Kidney epithelial cell (primary cell): Measurements from ENCODE around the gene DGKG. TPM values are rescaled to one million over a fixed set of nuclear protein-coding genes. Genes with fewer than 3 reads are reported as not detected.

Source experiments
- DNase-seq: peaks from one replicate; pipeline ENCODE4 v3.0.0-alpha.2; 2010; ENCODE audit warnings: low read depth
- H3K27me3 ChIP-seq: 2 replicates; pipeline ENCODE4 v1.6.0; 2011; ENCODE audit warnings: low read length; ENCODE audit not compliant: control insufficient read depth, insufficient read depth
- H3K36me3 ChIP-seq: 2 replicates; pipeline ENCODE4 v1.5.1; 2011; ENCODE audit warnings: low read length; ENCODE audit not compliant: control insufficient read depth, insufficient read depth
- H3K4me3 ChIP-seq: 2 replicates; pipeline ENCODE4 v1.5.1; 2011; ENCODE audit warnings: low read depth, mild to moderate bottlenecking, control low read depth, low read length
- total RNA-seq: library from RNA; depleted of rRNA; stranded (reverse); fragments of >200 nt; gene quantifications from 2 replicates; pipeline ENCODE4 v1.2.3, GENCODE V29; 2015
- TF ChIP-seq, protein P1 (sequence below): IDR thresholded peaks from 2 replicates; pipeline ENCODE4 v1.5.1; 2011; ENCODE audit warnings: mild to moderate bottlenecking, moderate library complexity, low read length, control low read depth, inconsistent platforms; ENCODE audit not compliant: insufficient read depth, poor library complexity, severe bottlenecking

The DGKG gene
- total RNA-seq, 1 donor from 2014 or later = 0.04 TPM

GRCh38 chr3:186212611-186213010 lies 149.4 kb downstream of the DGKG start:
- H3K36me3 ChIP-seq = no peaks in the 10 kb centered on the region
- DNase-seq = no peak
- H3K4me3 ChIP-seq = no peak overlapping the region
- no peaks in the 10 kb centered on the region for H3K27me3 ChIP-seq
- TF ChIP-seq, protein P1, sequence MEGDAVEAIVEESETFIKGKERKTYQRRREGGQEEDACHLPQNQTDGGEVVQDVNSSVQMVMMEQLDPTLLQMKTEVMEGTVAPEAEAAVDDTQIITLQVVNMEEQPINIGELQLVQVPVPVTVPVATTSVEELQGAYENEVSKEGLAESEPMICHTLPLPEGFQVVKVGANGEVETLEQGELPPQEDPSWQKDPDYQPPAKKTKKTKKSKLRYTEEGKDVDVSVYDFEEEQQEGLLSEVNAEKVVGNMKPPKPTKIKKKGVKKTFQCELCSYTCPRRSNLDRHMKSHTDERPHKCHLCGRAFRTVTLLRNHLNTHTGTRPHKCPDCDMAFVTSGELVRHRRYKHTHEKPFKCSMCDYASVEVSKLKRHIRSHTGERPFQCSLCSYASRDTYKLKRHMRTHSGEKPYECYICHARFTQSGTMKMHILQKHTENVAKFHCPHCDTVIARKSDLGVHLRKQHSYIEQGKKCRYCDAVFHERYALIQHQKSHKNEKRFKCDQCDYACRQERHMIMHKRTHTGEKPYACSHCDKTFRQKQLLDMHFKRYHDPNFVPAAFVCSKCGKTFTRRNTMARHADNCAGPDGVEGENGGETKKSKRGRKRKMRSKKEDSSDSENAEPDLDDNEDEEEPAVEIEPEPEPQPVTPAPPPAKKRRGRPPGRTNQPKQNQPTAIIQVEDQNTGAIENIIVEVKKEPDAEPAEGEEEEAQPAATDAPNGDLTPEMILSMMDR = no peak

DNA sequence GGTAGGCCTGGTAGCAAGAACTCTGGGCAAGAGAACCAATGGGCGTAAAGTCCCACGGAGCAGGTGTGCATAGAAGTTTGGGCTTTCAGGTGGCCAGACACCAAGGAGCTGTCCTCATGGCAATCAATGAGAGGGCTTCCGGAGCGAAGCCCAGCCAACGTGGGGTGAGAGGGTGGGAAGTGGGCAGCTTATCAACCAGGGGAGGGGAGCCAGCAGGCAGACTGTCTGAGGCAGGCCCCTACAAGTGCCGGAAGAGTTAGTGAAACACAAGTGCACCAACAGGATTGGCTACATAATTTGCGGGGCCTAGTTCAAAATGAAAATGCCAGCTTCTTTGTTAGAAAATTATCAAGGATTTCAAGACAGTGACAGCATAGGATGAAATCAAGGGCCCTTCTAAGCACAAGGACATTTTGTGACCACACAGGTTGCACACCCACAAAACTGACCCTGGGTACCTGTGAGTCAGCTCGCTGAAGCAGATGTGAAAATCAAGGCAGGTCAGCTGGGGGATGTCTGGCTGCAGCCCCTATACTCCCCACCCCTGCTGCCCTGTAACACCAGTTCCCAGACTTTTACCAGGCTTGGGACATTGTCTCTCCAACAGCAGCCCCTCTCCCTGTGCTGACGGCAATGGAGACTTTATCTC lies 151.1 kb downstream of the DGKG start:
- Histone ChIP-seq H3K36me3 (no peaks in the 10 kb centered on the region), H3K27me3 (no peaks in the 10 kb centered on the region), H3K4me3 (no peak overlapping the region)
- TF ChIP-seq, protein P1 = no peak
- DNase-seq = no peak

DNA sequence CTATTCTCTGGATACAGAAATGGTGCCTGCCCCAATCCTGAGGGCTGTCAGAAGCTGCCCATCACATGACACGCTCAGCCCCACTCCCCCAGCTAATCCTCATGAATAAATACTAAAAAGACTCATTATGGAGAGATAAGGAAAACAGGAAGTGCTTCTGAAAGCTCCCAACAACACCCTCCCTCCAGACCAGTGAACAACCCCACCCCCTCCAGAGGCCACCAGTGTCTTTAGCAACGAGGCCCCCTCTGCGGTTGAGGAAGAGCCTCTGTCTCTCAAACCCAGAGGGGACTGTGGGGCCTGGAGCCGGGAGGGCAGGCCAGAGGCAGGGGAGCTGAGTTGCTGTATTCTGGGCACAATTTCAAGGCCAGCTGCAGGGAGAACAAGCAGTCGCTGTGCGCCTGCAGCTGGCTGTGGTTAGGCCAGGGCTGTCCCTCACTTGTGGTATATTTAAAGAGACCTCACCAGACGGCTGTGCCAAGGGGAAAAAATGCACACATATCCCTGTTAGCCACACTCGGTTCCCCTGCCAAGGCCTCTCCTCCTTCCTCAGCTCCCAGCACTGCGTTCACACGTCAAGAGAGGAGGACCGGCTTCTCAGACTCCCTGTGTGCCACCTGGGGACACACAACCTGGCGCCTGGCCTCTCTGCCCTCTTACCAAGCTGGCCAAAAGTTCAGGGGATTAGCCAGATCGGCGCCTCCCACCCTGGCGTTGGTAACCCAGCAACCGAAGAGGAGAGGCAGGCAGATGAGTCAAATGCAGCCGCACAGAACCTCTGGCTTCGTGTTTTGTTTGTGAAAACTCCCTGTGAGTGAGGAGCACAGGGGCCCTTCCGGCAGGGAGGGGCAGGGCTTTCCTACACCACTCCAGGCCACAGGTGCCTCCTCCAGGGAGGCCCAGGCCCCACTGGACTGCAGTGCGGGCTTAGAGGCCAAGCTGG lies 152.0 kb downstream of the DGKG start:
- DNase-seq = no peak

DNA sequence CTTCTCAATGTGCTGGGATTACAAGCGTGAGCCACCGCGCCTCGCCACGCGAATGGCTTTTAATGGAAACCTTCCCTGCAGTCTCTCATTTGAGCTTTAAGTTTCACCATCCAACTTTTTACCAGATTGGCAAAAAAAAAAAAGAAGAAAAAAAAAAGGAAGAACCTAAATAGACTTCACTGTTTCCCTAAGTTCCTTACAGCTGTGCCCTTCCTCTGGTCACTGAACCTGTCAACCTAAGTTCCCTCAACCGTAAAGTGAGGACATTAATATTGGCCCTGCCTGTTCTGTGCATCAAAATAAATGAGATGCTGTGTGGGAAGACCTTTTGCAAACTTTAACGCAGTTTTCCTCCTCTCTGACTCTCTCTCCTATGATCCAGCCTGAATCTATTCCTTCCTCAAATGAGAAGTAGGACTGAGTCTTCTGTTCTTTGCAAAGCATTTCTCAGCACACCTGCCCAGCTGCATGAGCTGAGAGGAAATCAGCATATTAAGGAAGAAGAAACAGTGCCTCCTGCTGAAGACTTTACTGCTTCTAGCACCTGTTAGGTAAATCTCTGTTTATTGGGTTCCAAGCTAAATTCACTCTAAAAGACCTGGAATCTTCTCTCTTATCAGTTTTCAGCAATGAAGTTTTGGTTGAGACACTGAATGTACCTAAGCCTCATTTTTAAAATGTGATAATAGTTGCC lies 153.6 kb downstream of the DGKG start:
- H3K27me3 ChIP-seq = no peaks in the 10 kb centered on the region
- H3K4me3 ChIP-seq = no peak overlapping the region
- no peak for DNase-seq
- TF ChIP-seq, protein P1 = no peak
- H3K36me3 ChIP-seq = no peaks in the 10 kb centered on the region

More for the DNA sequence above, 152.0 kb downstream of the DGKG start:
- no peaks in the 10 kb centered on the region for H3K27me3 ChIP-seq
- H3K4me3 ChIP-seq = no peak overlapping the region
- TF ChIP-seq, protein P1 = no peak
- H3K36me3 ChIP-seq = no peaks in the 10 kb centered on the region

DNA sequence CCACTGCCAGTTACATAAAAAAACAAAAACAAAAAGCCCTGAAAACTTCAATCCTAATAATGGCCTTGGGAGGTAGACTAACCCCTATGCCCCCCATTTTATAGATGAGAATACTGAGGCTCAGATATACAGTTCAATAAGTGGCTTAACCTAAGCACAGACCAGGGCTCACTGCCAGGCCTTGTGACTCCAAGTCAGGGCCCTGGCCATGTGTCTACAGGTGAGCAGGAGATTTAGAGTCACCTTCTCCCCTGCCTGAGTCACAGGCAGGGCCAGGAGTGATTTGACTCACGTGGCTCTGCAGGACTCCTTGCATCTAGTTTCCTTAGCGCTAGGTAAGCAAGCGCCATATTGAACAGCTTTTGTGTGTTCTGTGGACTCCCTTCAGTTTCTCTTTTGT lies 154.5 kb downstream of the DGKG start:
- no peak for DNase-seq
- Histone ChIP-seq H3K36me3 (no peaks in the 10 kb centered on the region), H3K27me3 (no peaks in the 10 kb centered on the region), H3K4me3 (no peak overlapping the region)
- TF ChIP-seq, protein P1 = no peak
